HEK293T (cell line): Measurements from ENCODE around the gene PCDHA10.

Source experiments
- BHLHE40 ChIP-seq: fragments of 450-650 bp; IDR thresholded peaks from 2 replicates; pipeline ENCODE4 v1.6.1; 2016; ENCODE audit warnings: mild to moderate bottlenecking, moderate library complexity, borderline replicate concordance
- CTBP1 ChIP-seq: fragments of 450-650 bp; IDR thresholded peaks from 2 replicates; pipeline ENCODE4 v1.6.1; 2016; ENCODE audit warnings: borderline replicate concordance
- ELF4 ChIP-seq: fragments of 450-650 bp; IDR thresholded peaks from 2 replicates; pipeline ENCODE4 v1.6.1; 2017; ENCODE audit warnings: antibody characterized with exemption
- FOXK2 ChIP-seq: fragments of 450-650 bp; IDR thresholded peaks from 2 replicates; pipeline ENCODE4 v1.6.1; 2016; ENCODE audit warnings: mild to moderate bottlenecking
- FOXM1 ChIP-seq: fragments of 450-650 bp; IDR thresholded peaks from 2 replicates; pipeline ENCODE4 v1.6.1; 2017; ENCODE audit warnings: mild to moderate bottlenecking, borderline replicate concordance
- LEF1 ChIP-seq: fragments of 450-650 bp; IDR thresholded peaks from 2 replicates; pipeline ENCODE4 v1.6.1; 2017; ENCODE audit warnings: mild to moderate bottlenecking, borderline replicate concordance
- PKNOX1 ChIP-seq: fragments of 450-650 bp; IDR thresholded peaks from 2 replicates; pipeline ENCODE4 v1.6.1; 2016
- SP1 ChIP-seq: fragments of 450-650 bp; IDR thresholded peaks from 2 replicates; pipeline ENCODE4 v1.6.1; 2017
- SUZ12 ChIP-seq: fragments of 450-650 bp; IDR thresholded peaks from 2 replicates; pipeline ENCODE4 v1.6.1; 2016; ENCODE audit warnings: mild to moderate bottlenecking
- TARDBP ChIP-seq: fragments of 450-650 bp; IDR thresholded peaks from 2 replicates; pipeline ENCODE4 v1.6.1; 2016
- ZNF384 ChIP-seq: fragments of 450-650 bp; IDR thresholded peaks from 2 replicates; pipeline ENCODE4 v1.6.1; 2016

GRCh38 chr5:140833993-140834392, 21.7 kb upstream of the PCDHA10 start, which contains the start of gene PCDHA7:
- TF ChIP-seq TARDBP (no peak), SP1 (no peak), LEF1 (no peak), FOXK2 (no peak), FOXM1 (no peak), BHLHE40 (no peak), ZNF384 (no peak), CTBP1 (no peak), SUZ12 (no peak), PKNOX1 (no peak), ELF4 (no peak)
